HL-60 (cell line): ENCODE measurements around the gene PLCH2.

Experiments used
- CTCF ChIP-seq: IDR thresholded peaks from one replicate; pipeline ENCODE4 v1.5.1; 2011; ENCODE audit warnings: low read length, control low read depth, inconsistent platforms; ENCODE audit not compliant: insufficient read depth
- GABPA ChIP-seq: IDR thresholded peaks from 2 replicates; pipeline ENCODE4 v1.6.1; 2012; ENCODE audit warnings: low read depth
- POLR2AphosphoS5 ChIP-seq: IDR thresholded peaks from 2 replicates; pipeline ENCODE4 v1.6.1; 2012; ENCODE audit warnings: low read depth
- REST ChIP-seq: IDR thresholded peaks from 2 replicates; pipeline ENCODE4 v1.6.1; 2012; ENCODE audit warnings: low read depth; ENCODE audit not compliant: insufficient replicate concordance

GRCh38 chr1:2486558-2486957, 10.5 kb downstream of the PLCH2 start:
- TF ChIP-seq CTCF (no peak), POLR2AphosphoS5 (no peak), REST (no peak), GABPA (no peak)
